Adrenal gland (tissue), 12 donors: ENCODE data around the gene ESPNL. TPM values are rescaled to one million over a fixed set of nuclear protein-coding genes. Genes with fewer than 3 reads are reported as not detected.

ENCODE experiments used
- DNase-seq, 7 donors: peaks; one replicate each; pipeline ENCODE4 v3.0.0-alpha.2; 2019 to 2020
- H3K27ac ChIP-seq, 5 donors: fragments of 200-600 bp; sonication (generic) in 4 of 5; 1 replicate in 3 of 5; 2 replicates in 2 of 5; pipeline versions ENCODE4 v1.5.1 to v1.8.0; 2016 to 2020; ENCODE audit warnings: mild to moderate bottlenecking in 1 of 5
- H3K27me3 ChIP-seq: fragments of 200-600 bp; 2 replicates; pipeline ENCODE4 v1.8.0; 2021
- H3K36me3 ChIP-seq, 2 donors: fragments of 200-600 bp; replicated peaks in 1 of 2; 1 replicate in 1 of 2; 2 replicates in 1 of 2; pipeline versions ENCODE4 v1.5.1 to v1.8.0; 2018 to 2022
- H3K4me1 ChIP-seq, 2 donors: fragments of 200-600 bp; replicated peaks in 1 of 2; 1 replicate in 1 of 2; 2 replicates in 1 of 2; pipeline versions ENCODE4 v1.5.1 to v1.8.0; 2018 to 2021
- H3K4me3 ChIP-seq, 4 donors: fragments of 200-600 bp; sonication (generic) in 3 of 4; one replicate each; pipeline ENCODE4 v1.5.1; 2016 to 2018
- H3K9me3 ChIP-seq, 3 donors: fragments of 200-600 bp; sonication (generic) in 1 of 3; replicated peaks in 1 of 3; 1 replicate in 2 of 3; 2 replicates in 1 of 3; pipeline versions ENCODE4 v1.5.1 to v1.8.0; 2016 to 2021
- CTCF ChIP-seq, 6 experiments: fragments of 450-650 bp in 4 of 6; fragments of 200-600 bp in 2 of 6; sonication (generic) in 1 of 6; IDR thresholded peaks; 1 replicate in 5 of 6; 2 replicates in 1 of 6; pipeline versions ENCODE4 v1.5.1 to v1.8.0; 2016 to 2021; ENCODE audit warnings: antibody characterized with exemption in 6 of 6, mild to moderate bottlenecking in 2 of 6, moderate library complexity in 1 of 6
- POLR2A ChIP-seq, 2 donors: fragments of 450-650 bp; IDR thresholded peaks; one replicate each; pipeline ENCODE4 v1.6.1; 2017; ENCODE audit warnings: antibody characterized with exemption in 2 of 2, mild to moderate bottlenecking in 2 of 2, moderate library complexity in 1 of 2
- WGBS, 4 donors: extraction: QIAGEN DNeasy Blood & Tissue Kit in 2 of 4; methylation state at CpG; one replicate each; pipeline versions ENCODE4 v1.1.5 to v1.1.7; 2013 to 2017; 5-methylcytosine and 5-hydroxymethylcytosine counted together
- intact Hi-C, 2 donors: fragments of 100-400 bp; cut with DNase I; formaldehyde crosslinking; loops; one replicate each; pipeline versions ENCODE4 v1.14.1 to v1.15.0; 2022 to 2023
- polyA plus RNA-seq, 3 donors: library from polyadenylated mRNA; stranded (reverse); fragments of 200-250 nt in 2 of 3; fragments of 350-450 nt in 1 of 3; fragmentation: Illumina TruSeq in 1 of 3; extraction: RNeasy Lipid Tissue Mini Kit (QIAGEN cat#74804) in 1 of 3; gene quantifications; one replicate each; pipeline ENCODE4 v1.2.3, GENCODE V29; 2013 to 2014
- total RNA-seq, 9 donors: library from RNA; depleted of rRNA in 4 of 9; stranded (reverse); fragments of >200 nt in 4 of 9; fragments of 120-200 nt in 1 of 9; fragmentation: NEBNext Ultra II Directional in 1 of 9; extraction: Animal tissue kit (Norgen Biotek cat#: 25700) in 1 of 9; gene quantifications; one replicate each; pipeline versions ENCODE4 v1.1.0 to v1.2.4, GENCODE V29; 2013 to 2023
- donor health status: healthy with polysubstance abuse.
- donor health status: Bipolar disorder and iron deficiency.
- donor health status: DM: yes; HTN: yes; CAD: no.
- donor health status: DM: no; HTN: no; CAD: no.
- donor health status: DM: no; HTN: no; CAD: no.
- donor health status: DM: yes; HTN: yes; CAD: no.

ESPNL gene
- total and polyA plus RNA-seq, 12 donors: 0.03 to 5.9 (median 1.2) TPM; not detected in 5

- no peak overlapping the region for H3K27ac ChIP-seq
- WGBS, 4 donors: 78 to 96% (median 89%) methylated on average over 6 to 8 of the region's 8 CpGs
- no peak overlapping the region for H3K4me3 ChIP-seq
- peaks cover 0 to 4% of the 10 kb centered on the region in 2 donors for H3K4me1 ChIP-seq
- H3K27me3 ChIP-seq: peaks cover 16% of the 10 kb centered on the region
- H3K9me3 ChIP-seq: no peaks in the 10 kb centered on the region
- peak in 1 of 7 donors; percentile 8 for DNase-seq
- intact Hi-C loops: no loop called here
- no peak for TF ChIP-seq CTCF (IDR thresholded peaks at IDR 0.05)
- no peak for TF ChIP-seq POLR2A (IDR thresholded peaks at IDR 0.05)
- H3K36me3 ChIP-seq: peaks cover 0 to 16% of the 10 kb centered on the region in 2 donors
Measured at GRCh38 chr2:238164906-238165287, 64.8 kb downstream of the ESPNL start.

- Histone ChIP-seq H3K4me3 (no peak overlapping the region), H3K36me3 (peaks cover 0 to 21% of the 10 kb centered on the region in 2 donors), H3K27ac (no peak overlapping the region), H3K9me3 (no peaks in the 10 kb centered on the region), H3K27me3 (peaks cover 11% of the 10 kb centered on the region), H3K4me1 (peaks cover 0 to 9% of the 10 kb centered on the region in 2 donors)
- intact Hi-C loops: no loop called here
- WGBS, 4 donors: 83 to 90% (median 88%) methylated on average over 5 to 12 of the region's 12 CpGs
- TF ChIP-seq POLR2A (IDR thresholded peaks at IDR 0.05) (no peak), CTCF (IDR thresholded peaks at IDR 0.05) (no peak)
- peak in 1 of 7 donors; percentile 7 for DNase-seq
Measured at GRCh38 chr2:238165288-238165921, 65.3 kb downstream of the ESPNL start.

GRCh38 chr2:238166391-238167343 lies 66.5 kb downstream of the ESPNL start:
- Histone ChIP-seq H3K27ac (no peak overlapping the region), H3K9me3 (no peaks in the 10 kb centered on the region), H3K27me3 (peaks cover 10% of the 10 kb centered on the region), H3K4me3 (no peak overlapping the region), H3K4me1 (peaks cover 0 to 11% of the 10 kb centered on the region in 2 donors), H3K36me3 (peaks cover 0 to 28% of the 10 kb centered on the region in 2 donors)
- DNase-seq: no peak
- TF ChIP-seq CTCF (IDR thresholded peaks at IDR 0.05) (no peak), POLR2A (IDR thresholded peaks at IDR 0.05) (no peak)
- 80 to 97% (median 82%) methylated on average over 7 to 24 of the region's 24 CpGs for WGBS, 4 donors
- intact Hi-C loops: no loop called here

GRCh38 chr2:238167344-238167715 lies 67.2 kb downstream of the ESPNL start:
- peaks cover 0 to 35% of the 10 kb centered on the region in 2 donors for H3K36me3 ChIP-seq

More at GRCh38 chr2:238167344-238167715, 67.2 kb downstream of the ESPNL start:
- 90 to 100% (median 92%) methylated on average over 1 to 7 of the region's 7 CpGs for WGBS, 4 donors
- intact Hi-C loops: no loop called here
- peaks cover 10% of the 10 kb centered on the region for H3K27me3 ChIP-seq
- DNase-seq: no peak
- TF ChIP-seq CTCF (IDR thresholded peaks at IDR 0.05) (no peak), POLR2A (IDR thresholded peaks at IDR 0.05) (no peak)
- no peak overlapping the region for H3K27ac ChIP-seq
- H3K4me1 ChIP-seq: peaks cover 0 to 11% of the 10 kb centered on the region in 2 donors
- no peak overlapping the region for H3K4me3 ChIP-seq
- H3K9me3 ChIP-seq: no peaks in the 10 kb centered on the region
